Heart right ventricle (tissue), 16 donors: ENCODE measurements around the gene DOCK1. TPM values are rescaled to one million over a fixed set of nuclear protein-coding genes. Genes with fewer than 3 reads are reported as not detected.

ENCODE experiments used
- ATAC-seq, 8 donors: fragments of 200-7000 bp; cut with Tn5 transposase; one replicate each; pipeline ENCODE4 v1.9.1; 2020; ENCODE audit warnings: mild to moderate bottlenecking in 8 of 8, moderate library complexity in 8 of 8, moderate number of reproducible peaks in 1 of 8
- DNase-seq, 2 donors: peaks; one replicate each; pipeline ENCODE4 v3.0.0-alpha.2; 2020
- H3K27ac ChIP-seq, 10 donors: fragments of 200-600 bp; sonication (generic) in 2 of 10; one replicate each; pipeline versions ENCODE4 v1.5.0 to v1.8.0; 2020 to 2022; ENCODE audit warnings: mild to moderate bottlenecking in 3 of 10
- H3K27me3 ChIP-seq, 7 donors: fragments of 200-600 bp; one replicate each; pipeline ENCODE4 v1.8.0; 2021 to 2022; ENCODE audit warnings: mild to moderate bottlenecking in 2 of 7
- H3K36me3 ChIP-seq, 9 donors: fragments of 200-600 bp; sonication (generic) in 1 of 9; one replicate each; pipeline versions ENCODE4 v1.5.0 to v1.8.0; 2020 to 2022; ENCODE audit warnings: mild to moderate bottlenecking in 2 of 9
- H3K4me1 ChIP-seq, 9 donors: fragments of 200-600 bp; sonication (generic) in 1 of 9; one replicate each; pipeline versions ENCODE4 v1.5.0 to v1.8.0; 2020 to 2022; ENCODE audit warnings: mild to moderate bottlenecking in 4 of 9
- H3K4me3 ChIP-seq, 10 donors: fragments of 200-600 bp; sonication (generic) in 2 of 10; one replicate each; pipeline versions ENCODE4 v1.5.0 to v1.8.0; 2020 to 2022; ENCODE audit warnings: mild to moderate bottlenecking in 7 of 10, moderate library complexity in 2 of 10
- H3K9me3 ChIP-seq, 11 donors: fragments of 200-600 bp in 10 of 11; sonication (generic) in 2 of 11; one replicate each; pipeline versions ENCODE4 v1.5.0 to v1.8.0; 2013 to 2022; ENCODE audit warnings: mild to moderate bottlenecking in 2 of 11, control low read depth in 1 of 11, moderate library complexity in 1 of 11
- CTCF ChIP-seq, 9 donors: fragments of 200-600 bp; sonication (generic) in 2 of 9; IDR thresholded peaks; one replicate each; pipeline versions ENCODE4 v1.5.0 to v1.8.0; 2021 to 2022; ENCODE audit warnings: antibody characterized with exemption in 9 of 9, mild to moderate bottlenecking in 5 of 9, moderate library complexity in 1 of 9
- WGBS, 2 donors: extraction: QIAGEN DNeasy Blood & Tissue Kit; methylation state at CpG; one replicate each; pipeline ENCODE4 v1.1.7; 2013; ENCODE audit warnings: inconsistent platforms in 1 of 2; 5-methylcytosine and 5-hydroxymethylcytosine counted together
- intact Hi-C, 10 donors: fragments of 100-400 bp; cut with DNase I; formaldehyde crosslinking; loops; one replicate each; pipeline versions ENCODE4 v1.11.1 to v1.14.2; 2022
- polyA plus RNA-seq, 2 donors: library from polyadenylated mRNA; stranded (reverse); fragments of 200-250 nt; gene quantifications; one replicate each; pipeline ENCODE4 v1.2.3, GENCODE V29; 2013
- total RNA-seq, 10 donors: library from RNA; stranded (reverse); fragmentation: NEBNext Ultra II Directional in 3 of 10; extraction: Animal tissue kit (Norgen Biotek cat#: 25700) in 3 of 10; gene quantifications; one replicate each; pipeline versions ENCODE4 v1.2.1 to v1.2.4, GENCODE V29; 2021 to 2023
- donor health status: Arrhythmogenic right ventricular cardiomyopathy.
- donor health status: ischemic (EF 13 %, LVEDD 7.1; RV severe dilation, severe dysfunction).
- donor health status: healthy with polysubstance abuse.
- donor health status: DM: no; HTN: yes; CAD: no.
- donor health status: DM: no; HTN: no; CAD: no.
- donor health status: ischemic (EF 25% LVEDD 6.9; RV normal size, moderate dysfunction).
- donor health status: ischemic (EF 25% LVEDD 5.7; RV mildly dilated, moderate dysfunction).
- donor health status: healthy.
- donor health status: DM: yes; HTN: yes; CAD: no.
- donor health status: Ischemic cardiomyopathy.
- donor health status: ischemic (EF 35%, LVEDD 5.7; RV mildly dilated, moderate dysfunction).
- donor health status: nonischemic (EF 11% LVEDD 7.7; RV severe dilation, severe dysfunction).
- donor health status: DM: yes; HTN: yes; CAD: no.
- donor health status: PGD.
- donor health status: ischemic (EF 29% LVEDD 5.4; RV normal size, mild dysfunction).
- donor health status: nonischemic (EF 23%, LVEDD 6.1; RV moderate dilation, normal function).

Gene DOCK1
- total and polyA plus RNA-seq, 12 donors = 7.8 to 26.7 (median 19.8) TPM

GRCh38 chr10:127347202-127347959 lies 442.2 kb downstream of the DOCK1 start:
- ATAC-seq = no peak
- TF ChIP-seq CTCF (IDR thresholded peaks at IDR 0.05) = no peak
- WGBS, 2 donors = 96 to 97% methylated on average over 23 of the region's 23 CpGs
- Histone ChIP-seq H3K9me3 (no peaks in the 10 kb centered on the region), H3K4me1 (no peaks in the 10 kb centered on the region), H3K36me3 (peaks cover 0 to 36% (median 18%) of the 10 kb centered on the region in 9 donors), H3K27me3 (no peaks in the 10 kb centered on the region), H3K27ac (no peak overlapping the region), H3K4me3 (no peak overlapping the region)
- DNase-seq = no peak
- intact Hi-C loops = no loop called here

GRCh38 chr10:127349737-127350136 lies 444.5 kb downstream of the DOCK1 start:
- Histone ChIP-seq H3K27me3 (no peaks in the 10 kb centered on the region), H3K27ac (no peak overlapping the region), H3K9me3 (no peaks in the 10 kb centered on the region), H3K4me1 (no peaks in the 10 kb centered on the region), H3K4me3 (no peak overlapping the region), H3K36me3 (peaks cover 0 to 33% (median 11%) of the 10 kb centered on the region in 9 donors)
- ATAC-seq (no peak), DNase-seq (no peak)
- no peak for TF ChIP-seq CTCF (IDR thresholded peaks at IDR 0.05)
- intact Hi-C loops = no loop called here
- 98 to 99% methylated on average over 3 of the region's 3 CpGs for WGBS, 2 donors

- WGBS, 2 donors = 93 to 96% methylated on average over 4 of the region's 4 CpGs
Measured at GRCh38 chr10:127351542-127351941, 446.3 kb downstream of the DOCK1 start.

GRCh38 chr10:127353544-127353943 lies 448.3 kb downstream of the DOCK1 start:
- no peak for DNase-seq
- Histone ChIP-seq H3K27me3 (no peaks in the 10 kb centered on the region), H3K36me3 (peaks cover 0 to 34% (median 0%) of the 10 kb centered on the region in 9 donors), H3K9me3 (no peaks in the 10 kb centered on the region), H3K27ac (no peak overlapping the region), H3K4me3 (no peak overlapping the region), H3K4me1 (peaks cover 0 to 5% (median 0%) of the 10 kb centered on the region in 9 donors)
- WGBS, 2 donors = 95 to 96% methylated on average over 13 of the region's 13 CpGs
- no peak for TF ChIP-seq CTCF (IDR thresholded peaks at IDR 0.05)
- ATAC-seq = no peak
- intact Hi-C loops = no loop called here

More at GRCh38 chr10:127351542-127351941, 446.3 kb downstream of the DOCK1 start:
- no peaks in the 10 kb centered on the region for H3K27me3 ChIP-seq
- intact Hi-C loops = no loop called here
- no peak overlapping the region for H3K27ac ChIP-seq
- ATAC-seq (no peak), DNase-seq (no peak)
- no peak for TF ChIP-seq CTCF (IDR thresholded peaks at IDR 0.05)
- no peaks in the 10 kb centered on the region for H3K9me3 ChIP-seq
- peaks cover 0 to 30% (median 0%) of the 10 kb centered on the region in 9 donors for H3K36me3 ChIP-seq
- no peaks in the 10 kb centered on the region for H3K4me1 ChIP-seq
- no peak overlapping the region for H3K4me3 ChIP-seq
